Measurements from ENCODE around the gene MEI4. TPM values are rescaled to one million over a fixed set of nuclear protein-coding genes. Genes with fewer than 3 reads are reported as not detected.

Gene MEI4
- not detected for total RNA-seq

GRCh38 chr6:77652739-77653138 is at the start of gene MEI4:
MEI4 (plus strand) TSS chr6:77653039; CDS start chr6:77690672, 37,633 bp downstream.
- in situ Hi-C loops (cut with MboI; ENCODE audit: low sequenced_read_pairs in 4 of 4): no loop called here
- TF ChIP-seq POLR2A (IDR thresholded peaks at IDR 0.05): no peak
- TF ChIP-seq CTCF (IDR thresholded peaks at IDR 0.05 in 4 of 5, conservative IDR thresholded peaks at IDR 0.05 in 1 of 5): no peak

GRCh38 chr6:77604476-77604875 is 48.4 kb upstream of the MEI4 start:
- DNase-seq: no peak
- H3K27ac ChIP-seq: no peak overlapping the region
- no peak for TF ChIP-seq POLR2A (IDR thresholded peaks at IDR 0.05)
- TF ChIP-seq CTCF (IDR thresholded peaks at IDR 0.05 in 4 of 5, conservative IDR thresholded peaks at IDR 0.05 in 1 of 5): no peak
- intact Hi-C loops (cut with DNase I; ENCODE audit: low total_unique reads) (no loop called here), in situ Hi-C loops (cut with MboI; ENCODE audit: low sequenced_read_pairs in 4 of 4) (no loop called here)
- H3K36me3 ChIP-seq: no peaks in the 10 kb centered on the region
- no peaks in the 10 kb centered on the region for H3K9me3 ChIP-seq
- no peaks in the 10 kb centered on the region for H3K27me3 ChIP-seq
- no peaks in the 10 kb centered on the region for H3K4me1 ChIP-seq
- no peak for ATAC-seq
- H3K4me3 ChIP-seq: no peak overlapping the region

More at GRCh38 chr6:77652739-77653138, at the start of gene MEI4:
- H3K4me3 ChIP-seq: no peak within 1 kb of the TSS
- no peaks in the 10 kb centered on the region for H3K9me3 ChIP-seq
- H3K4me1 ChIP-seq: no peaks in the 10 kb centered on the region
- ATAC-seq: no peak
- no peaks in the 10 kb centered on the region for H3K36me3 ChIP-seq
- no peak within 1 kb of the TSS for H3K27ac ChIP-seq
- H3K27me3 ChIP-seq: peaks cover 0 to 4% (median 0%) of the 10 kb centered on the region in 3 donors
- intact Hi-C loops (cut with DNase I; ENCODE audit: low total_unique reads): no loop called here
- no peak for DNase-seq

- DNase-seq: no peak
These were observed 45.8 kb upstream of the MEI4 start for GRCh38 chr6:77607004-77607403.

GRCh38 chr6:77609106-77609505 is 43.7 kb upstream of the MEI4 start:
- intact Hi-C loops (cut with DNase I; ENCODE audit: low total_unique reads) (no loop called here), in situ Hi-C loops (cut with MboI; ENCODE audit: low sequenced_read_pairs in 4 of 4) (no loop called here)
- ATAC-seq (no peak), DNase-seq (no peak)
- H3K36me3 ChIP-seq: no peaks in the 10 kb centered on the region
- H3K9me3 ChIP-seq: no peaks in the 10 kb centered on the region
- TF ChIP-seq CTCF (IDR thresholded peaks at IDR 0.05 in 4 of 5, conservative IDR thresholded peaks at IDR 0.05 in 1 of 5) (no peak), POLR2A (IDR thresholded peaks at IDR 0.05) (no peak)
- H3K27ac ChIP-seq: no peak overlapping the region
- H3K27me3 ChIP-seq: no peaks in the 10 kb centered on the region
- no peaks in the 10 kb centered on the region for H3K4me1 ChIP-seq
- H3K4me3 ChIP-seq: no peak overlapping the region

More at GRCh38 chr6:77607004-77607403, 45.8 kb upstream of the MEI4 start:
- Histone ChIP-seq H3K4me1 (no peaks in the 10 kb centered on the region), H3K36me3 (no peaks in the 10 kb centered on the region), H3K27ac (no peak overlapping the region), H3K9me3 (no peaks in the 10 kb centered on the region), H3K4me3 (no peak overlapping the region), H3K27me3 (no peaks in the 10 kb centered on the region)
- intact Hi-C loops (cut with DNase I; ENCODE audit: low total_unique reads): no loop called here
- TF ChIP-seq POLR2A (IDR thresholded peaks at IDR 0.05) (no peak), CTCF (IDR thresholded peaks at IDR 0.05 in 4 of 5, conservative IDR thresholded peaks at IDR 0.05 in 1 of 5) (no peak)
- no peak for ATAC-seq
- in situ Hi-C loops (cut with MboI; ENCODE audit: low sequenced_read_pairs in 4 of 4): no loop called here

- in situ Hi-C loops (cut with MboI; ENCODE audit: low sequenced_read_pairs in 4 of 4): no loop called here
- no peak for ATAC-seq
- no peak for TF ChIP-seq CTCF (IDR thresholded peaks at IDR 0.05 in 4 of 5, conservative IDR thresholded peaks at IDR 0.05 in 1 of 5)
- TF ChIP-seq POLR2A (IDR thresholded peaks at IDR 0.05): no peak
- H3K4me1 ChIP-seq: no peaks in the 10 kb centered on the region
- no peaks in the 10 kb centered on the region for H3K36me3 ChIP-seq
- H3K9me3 ChIP-seq: no peaks in the 10 kb centered on the region
- H3K27ac ChIP-seq: no peak overlapping the region
- intact Hi-C loops (cut with DNase I; ENCODE audit: low total_unique reads): no loop called here
- no peak overlapping the region for H3K4me3 ChIP-seq
- no peak for DNase-seq
- H3K27me3 ChIP-seq: no peaks in the 10 kb centered on the region
These were observed 33.7 kb upstream of the MEI4 start for GRCh38 chr6:77619114-77619513.
